Measurements from ENCODE around the gene ZDHHC12.

The ZDHHC12 gene

GRCh38 chr9:128707446-128707845, 16.5 kb downstream of the ZDHHC12 start:
- TF ChIP-seq, protein P1, sequence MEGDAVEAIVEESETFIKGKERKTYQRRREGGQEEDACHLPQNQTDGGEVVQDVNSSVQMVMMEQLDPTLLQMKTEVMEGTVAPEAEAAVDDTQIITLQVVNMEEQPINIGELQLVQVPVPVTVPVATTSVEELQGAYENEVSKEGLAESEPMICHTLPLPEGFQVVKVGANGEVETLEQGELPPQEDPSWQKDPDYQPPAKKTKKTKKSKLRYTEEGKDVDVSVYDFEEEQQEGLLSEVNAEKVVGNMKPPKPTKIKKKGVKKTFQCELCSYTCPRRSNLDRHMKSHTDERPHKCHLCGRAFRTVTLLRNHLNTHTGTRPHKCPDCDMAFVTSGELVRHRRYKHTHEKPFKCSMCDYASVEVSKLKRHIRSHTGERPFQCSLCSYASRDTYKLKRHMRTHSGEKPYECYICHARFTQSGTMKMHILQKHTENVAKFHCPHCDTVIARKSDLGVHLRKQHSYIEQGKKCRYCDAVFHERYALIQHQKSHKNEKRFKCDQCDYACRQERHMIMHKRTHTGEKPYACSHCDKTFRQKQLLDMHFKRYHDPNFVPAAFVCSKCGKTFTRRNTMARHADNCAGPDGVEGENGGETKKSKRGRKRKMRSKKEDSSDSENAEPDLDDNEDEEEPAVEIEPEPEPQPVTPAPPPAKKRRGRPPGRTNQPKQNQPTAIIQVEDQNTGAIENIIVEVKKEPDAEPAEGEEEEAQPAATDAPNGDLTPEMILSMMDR (IDR thresholded peaks at IDR 0.05): no peak
- H3K9ac ChIP-seq: no peak overlapping the region
- H3K9me3 ChIP-seq (ENCODE audit: control insufficient read depth, low read length): no peaks in the 10 kb centered on the region

DNA sequence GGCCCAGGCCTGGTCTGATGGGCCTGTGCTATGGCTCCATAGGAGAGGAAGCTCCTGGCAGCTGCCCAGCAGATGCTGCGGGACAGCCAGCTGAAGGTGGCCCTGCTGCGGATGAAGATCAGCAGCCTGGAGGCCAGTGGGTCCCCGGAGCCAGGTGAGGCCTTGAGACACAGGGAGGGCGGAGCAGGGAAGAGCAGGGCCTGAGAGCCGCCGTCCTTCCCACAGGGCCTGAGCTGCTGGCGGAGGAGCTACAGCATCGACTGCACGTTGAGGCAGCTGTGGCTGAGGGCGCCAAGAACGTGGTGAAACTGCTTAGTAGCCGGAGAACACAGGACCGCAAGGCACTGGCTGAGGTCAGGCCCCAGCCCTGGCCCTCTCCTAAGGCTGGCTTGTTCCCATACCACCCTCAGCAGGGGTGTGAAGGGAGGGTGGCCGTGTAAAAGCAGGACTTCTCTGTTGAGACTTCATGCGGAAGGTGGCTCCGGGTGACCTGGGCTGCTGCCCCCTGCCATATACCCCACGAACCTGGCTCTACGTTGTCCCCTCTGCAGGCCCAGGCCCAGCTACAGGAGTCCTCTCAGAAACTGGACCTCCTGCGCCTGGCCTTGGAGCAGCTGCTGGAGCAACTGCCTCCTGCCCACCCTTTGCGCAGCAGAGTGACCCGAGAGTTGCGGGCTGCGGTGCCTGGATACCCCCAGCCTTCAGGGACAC, 17.1 kb downstream of the ZDHHC12 start:
- no peaks in the 10 kb centered on the region for H3K79me2 ChIP-seq
- no peaks in the 10 kb centered on the region for H3K9me3 ChIP-seq (ENCODE audit: control insufficient read depth, low read length)
- no peaks in the 10 kb centered on the region for H3K4me1 ChIP-seq
- H2AFZ ChIP-seq: no peak overlapping the region
- no peaks in the 10 kb centered on the region for H3K27me3 ChIP-seq (ENCODE audit: control insufficient read depth, insufficient read depth, low read length)
- H3K36me3 ChIP-seq (ENCODE audit: control insufficient read depth, insufficient read depth, low read length): no peaks in the 10 kb centered on the region
- no peak overlapping the region for H3K27ac ChIP-seq
- H3K4me2 ChIP-seq (ENCODE audit: low read length): no peak overlapping the region
- no peak overlapping the region for H3K9ac ChIP-seq
- no peak overlapping the region for H3K4me3 ChIP-seq (ENCODE audit: low read depth, low read length)
- TF ChIP-seq, protein P1 (IDR thresholded peaks at IDR 0.05): no peak

More at GRCh38 chr9:128707446-128707845, 16.5 kb downstream of the ZDHHC12 start:
- no peak overlapping the region for H3K4me3 ChIP-seq (ENCODE audit: low read depth, low read length)
- H3K4me1 ChIP-seq: no peaks in the 10 kb centered on the region
- no peak overlapping the region for H3K4me2 ChIP-seq (ENCODE audit: low read length)
- no peaks in the 10 kb centered on the region for H3K27me3 ChIP-seq (ENCODE audit: control insufficient read depth, insufficient read depth, low read length)
- no peaks in the 10 kb centered on the region for H3K79me2 ChIP-seq
- H3K27ac ChIP-seq: no peak overlapping the region
- no peaks in the 10 kb centered on the region for H3K36me3 ChIP-seq (ENCODE audit: control insufficient read depth, insufficient read depth, low read length)
- no peak overlapping the region for H2AFZ ChIP-seq

DNA sequence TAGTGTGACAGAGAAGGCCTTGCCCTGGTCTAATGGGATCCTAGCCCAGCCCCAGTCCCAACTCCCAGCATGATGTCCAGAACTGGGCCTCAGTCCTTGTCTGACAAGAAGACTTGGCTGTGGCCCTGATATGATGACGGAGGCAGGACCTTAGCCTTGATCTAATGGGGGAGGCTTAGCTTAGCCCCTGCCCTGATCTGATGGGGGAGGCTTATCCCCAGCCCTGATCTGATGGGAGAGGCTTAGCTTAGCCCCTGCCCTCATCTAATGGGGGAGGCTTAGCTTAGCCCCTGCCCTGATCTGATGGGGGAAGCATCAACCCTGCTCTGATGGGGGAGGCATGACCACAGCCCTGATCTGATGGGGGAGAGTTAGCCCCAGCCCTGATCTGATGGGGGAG, 17.9 kb downstream of the ZDHHC12 start:
- Histone ChIP-seq H3K27ac (no peak overlapping the region), H3K27me3 (ENCODE audit: control insufficient read depth, insufficient read depth, low read length) (no peaks in the 10 kb centered on the region), H2AFZ (no peak overlapping the region), H3K9ac (no peak overlapping the region), H3K36me3 (ENCODE audit: control insufficient read depth, insufficient read depth, low read length) (no peaks in the 10 kb centered on the region), H3K4me3 (ENCODE audit: low read depth, low read length) (no peak overlapping the region), H3K4me2 (ENCODE audit: low read length) (no peak overlapping the region), H3K9me3 (ENCODE audit: control insufficient read depth, low read length) (no peaks in the 10 kb centered on the region), H3K4me1 (no peaks in the 10 kb centered on the region), H3K79me2 (no peaks in the 10 kb centered on the region)
- TF ChIP-seq, protein P1 (IDR thresholded peaks at IDR 0.05): no peak

DNA sequence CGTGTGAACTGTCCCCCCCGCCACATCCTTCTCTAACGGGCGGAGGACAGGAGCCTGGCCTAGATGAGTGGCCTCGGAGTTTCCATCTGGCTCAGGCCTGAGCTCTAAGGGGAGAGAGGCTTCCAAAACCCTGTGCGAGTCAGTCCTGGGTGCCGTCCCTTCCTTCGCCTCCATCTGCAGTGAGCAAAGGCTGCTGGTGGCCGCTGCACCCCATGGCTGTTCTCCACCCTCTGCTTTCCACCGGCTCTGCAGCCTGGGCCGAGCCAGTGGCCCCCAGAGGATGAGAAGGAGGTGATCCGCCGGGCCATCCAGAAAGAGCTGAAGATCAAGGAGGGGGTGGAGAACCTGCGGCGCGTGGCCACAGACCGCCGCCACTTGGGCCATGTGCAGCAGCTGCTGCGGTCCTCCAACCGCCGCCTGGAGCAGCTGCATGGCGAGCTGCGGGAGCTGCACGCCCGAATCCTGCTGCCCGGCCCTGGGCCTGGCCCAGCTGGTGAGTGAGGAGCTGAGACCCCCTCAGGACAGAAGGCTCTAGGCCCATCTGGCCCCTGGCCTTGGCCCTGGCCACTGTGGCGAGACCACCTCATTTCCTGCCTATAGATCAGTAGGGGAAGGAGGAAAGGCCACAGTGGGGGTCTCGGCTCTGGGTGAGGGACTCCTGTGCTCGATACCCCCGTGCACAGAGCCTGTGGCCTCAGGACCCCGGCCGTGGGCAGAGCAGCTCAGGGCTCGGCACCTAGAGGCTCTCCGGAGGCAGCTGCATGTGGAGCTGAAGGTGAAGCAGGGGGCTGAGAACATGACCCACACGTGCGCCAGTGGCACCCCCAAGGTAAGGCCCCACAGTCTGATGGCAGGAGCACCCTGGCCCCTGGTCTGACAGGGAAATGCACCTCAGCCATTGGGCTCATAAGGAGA, 18.6 kb downstream of the ZDHHC12 start:
- Histone ChIP-seq H3K9ac (no peak overlapping the region), H3K4me2 (ENCODE audit: low read length) (no peak overlapping the region), H3K4me3 (ENCODE audit: low read depth, low read length) (no peak overlapping the region), H3K4me1 (no peaks in the 10 kb centered on the region), H3K36me3 (ENCODE audit: control insufficient read depth, insufficient read depth, low read length) (no peaks in the 10 kb centered on the region), H2AFZ (no peak overlapping the region), H3K27ac (no peak overlapping the region), H3K27me3 (ENCODE audit: control insufficient read depth, insufficient read depth, low read length) (no peaks in the 10 kb centered on the region), H3K79me2 (no peaks in the 10 kb centered on the region), H3K9me3 (ENCODE audit: control insufficient read depth, low read length) (no peaks in the 10 kb centered on the region)
- TF ChIP-seq, protein P1 (IDR thresholded peaks at IDR 0.05): no peak
